ENCODE results near the gene GRIN1.
A peak's percentile ranks its signal among the peaks of the same experiment; 100 is the strongest.

GRIN1 gene

GRCh38 chr9:137167277-137167746 is 28.4 kb downstream of the GRIN1 start:
- Histone ChIP-seq H3K4me3 (no peak overlapping the region), H3K36me3 (ENCODE audit: insufficient read depth, low read length) (no peaks in the 10 kb centered on the region), H3K27ac (no peak overlapping the region), H3K9ac (ENCODE audit: insufficient read length) (no peak overlapping the region), H3K9me3 (ENCODE audit: low read depth, low read length) (no peaks in the 10 kb centered on the region)
- no peak for TF ChIP-seq EZH2 (IDR thresholded peaks at IDR 0.05)
- no peak for TF ChIP-seq POLR2AphosphoS5 (IDR thresholded peaks at IDR 0.05; ENCODE audit: borderline replicate concordance, low read depth, low read length)
- TF ChIP-seq FOXP2 (optimal IDR thresholded peaks at IDR 0.05; ENCODE audit: control extremely low read depth, extremely low read length, insufficient read depth) = no peak
- DNase-seq (ENCODE audit: low read depth, low spot score) = no peak

GRCh38 chr9:137167747-137168572 is 29.0 kb downstream of the GRIN1 start:
- no peaks in the 10 kb centered on the region for H3K36me3 ChIP-seq (ENCODE audit: insufficient read depth, low read length)
- no peak for TF ChIP-seq EZH2 (IDR thresholded peaks at IDR 0.05)
- TF ChIP-seq FOXP2 (optimal IDR thresholded peaks at IDR 0.05; ENCODE audit: control extremely low read depth, extremely low read length, insufficient read depth) = no peak
- no peak for TF ChIP-seq POLR2AphosphoS5 (IDR thresholded peaks at IDR 0.05; ENCODE audit: borderline replicate concordance, low read depth, low read length)
- no peak overlapping the region for H3K27ac ChIP-seq
- no peak for DNase-seq (ENCODE audit: low read depth, low spot score)
- H3K9ac ChIP-seq (ENCODE audit: insufficient read length) = no peak overlapping the region
- no peaks in the 10 kb centered on the region for H3K9me3 ChIP-seq (ENCODE audit: low read depth, low read length)
- no peak overlapping the region for H3K4me3 ChIP-seq

- H3K9ac ChIP-seq (ENCODE audit: insufficient read length) = no peak overlapping the region
- no peak for DNase-seq (ENCODE audit: low read depth, low spot score)
- no peak overlapping the region; the same call in 1 of the 2 replicates for H3K4me3 ChIP-seq
- H3K27ac ChIP-seq = no peak overlapping the region
- TF ChIP-seq EZH2 (IDR thresholded peaks at IDR 0.05) (no peak), FOXP2 (optimal IDR thresholded peaks at IDR 0.05; ENCODE audit: control extremely low read depth, extremely low read length, insufficient read depth) (no peak), POLR2AphosphoS5 (IDR thresholded peaks at IDR 0.05; ENCODE audit: borderline replicate concordance, low read depth, low read length) (no peak)
- H3K9me3 ChIP-seq (ENCODE audit: low read depth, low read length) = no peaks in the 10 kb centered on the region
- H3K36me3 ChIP-seq (ENCODE audit: insufficient read depth, low read length) = no peaks in the 10 kb centered on the region
Observed at GRCh38 chr9:137168573-137168903, 29.6 kb downstream of the GRIN1 start.

- no peak overlapping the region for H3K27ac ChIP-seq
- H3K4me3 ChIP-seq = peak overlapping the region; percentile 22; the same call in 1 of the 2 replicates
- no peaks in the 10 kb centered on the region for H3K36me3 ChIP-seq (ENCODE audit: insufficient read depth, low read length)
- no peak for TF ChIP-seq FOXP2 (optimal IDR thresholded peaks at IDR 0.05; ENCODE audit: control extremely low read depth, extremely low read length, insufficient read depth)
- TF ChIP-seq EZH2 (IDR thresholded peaks at IDR 0.05) = peak; percentile 62
- TF ChIP-seq POLR2AphosphoS5 (IDR thresholded peaks at IDR 0.05; ENCODE audit: borderline replicate concordance, low read depth, low read length) = no peak
- no peaks in the 10 kb centered on the region for H3K9me3 ChIP-seq (ENCODE audit: low read depth, low read length)
- DNase-seq (ENCODE audit: low read depth, low spot score) = no peak
- H3K9ac ChIP-seq (ENCODE audit: insufficient read length) = no peak overlapping the region
Observed at GRCh38 chr9:137168904-137169856, 30.2 kb downstream of the GRIN1 start.

- H3K27ac ChIP-seq = no peak within 1 kb of the TSS
- DNase-seq (ENCODE audit: low read depth, low spot score) = no peak
- peak within 1 kb of the TSS; percentile 22; the same call in 1 of the 2 replicates for H3K4me3 ChIP-seq
- no peak within 1 kb of the TSS for H3K9ac ChIP-seq (ENCODE audit: insufficient read length)
- TF ChIP-seq FOXP2 (optimal IDR thresholded peaks at IDR 0.05; ENCODE audit: control extremely low read depth, extremely low read length, insufficient read depth) (no peak), EZH2 (IDR thresholded peaks at IDR 0.05) (no peak), POLR2AphosphoS5 (IDR thresholded peaks at IDR 0.05; ENCODE audit: borderline replicate concordance, low read depth, low read length) (no peak)
- H3K36me3 ChIP-seq (ENCODE audit: insufficient read depth, low read length) = no peaks in the 10 kb centered on the region
- H3K9me3 ChIP-seq (ENCODE audit: low read depth, low read length) = no peaks in the 10 kb centered on the region
Observed at GRCh38 chr9:137169896-137170358, 31.0 kb downstream of the GRIN1 start, which contains the start of gene LRRC26. LRRC26 (minus strand) TSS chr9:137170051; CDS start chr9:137169943, 108 bp downstream.

GRCh38 chr9:137170486-137171148 is 31.7 kb downstream of the GRIN1 start:
- TF ChIP-seq POLR2AphosphoS5 (IDR thresholded peaks at IDR 0.05; ENCODE audit: borderline replicate concordance, low read depth, low read length) (no peak), FOXP2 (optimal IDR thresholded peaks at IDR 0.05; ENCODE audit: control extremely low read depth, extremely low read length, insufficient read depth) (no peak), EZH2 (IDR thresholded peaks at IDR 0.05) (no peak)
- Histone ChIP-seq H3K9ac (ENCODE audit: insufficient read length) (no peak overlapping the region), H3K4me3 (no peak overlapping the region), H3K36me3 (ENCODE audit: insufficient read depth, low read length) (no peaks in the 10 kb centered on the region), H3K27ac (no peak overlapping the region), H3K9me3 (ENCODE audit: low read depth, low read length) (no peaks in the 10 kb centered on the region)
- DNase-seq (ENCODE audit: low read depth, low spot score) = no peak

- H3K9ac ChIP-seq (ENCODE audit: insufficient read length) = no peak overlapping the region
- H3K9me3 ChIP-seq (ENCODE audit: low read depth, low read length) = no peaks in the 10 kb centered on the region
- no peak for DNase-seq (ENCODE audit: low read depth, low spot score)
- no peaks in the 10 kb centered on the region for H3K36me3 ChIP-seq (ENCODE audit: insufficient read depth, low read length)
- no peak overlapping the region for H3K4me3 ChIP-seq
- H3K27ac ChIP-seq = no peak overlapping the region
- no peak for TF ChIP-seq POLR2AphosphoS5 (IDR thresholded peaks at IDR 0.05; ENCODE audit: borderline replicate concordance, low read depth, low read length)
- no peak for TF ChIP-seq EZH2 (IDR thresholded peaks at IDR 0.05)
- TF ChIP-seq FOXP2 (optimal IDR thresholded peaks at IDR 0.05; ENCODE audit: control extremely low read depth, extremely low read length, insufficient read depth) = no peak
Observed at GRCh38 chr9:137171149-137171900, 32.4 kb downstream of the GRIN1 start.
